NCI-H526 treated with DMSO at 0.1 percent for 48 hours (cell line): ENCODE data around the gene DIP2B.
A peak's percentile ranks its signal among the peaks of the same experiment; 100 is the strongest.

Source experiments
- DNase-seq: peaks from one replicate; lab custom pipeline; 2025; lab: John Stamatoyannopoulos, UW

DIP2B gene

DNA sequence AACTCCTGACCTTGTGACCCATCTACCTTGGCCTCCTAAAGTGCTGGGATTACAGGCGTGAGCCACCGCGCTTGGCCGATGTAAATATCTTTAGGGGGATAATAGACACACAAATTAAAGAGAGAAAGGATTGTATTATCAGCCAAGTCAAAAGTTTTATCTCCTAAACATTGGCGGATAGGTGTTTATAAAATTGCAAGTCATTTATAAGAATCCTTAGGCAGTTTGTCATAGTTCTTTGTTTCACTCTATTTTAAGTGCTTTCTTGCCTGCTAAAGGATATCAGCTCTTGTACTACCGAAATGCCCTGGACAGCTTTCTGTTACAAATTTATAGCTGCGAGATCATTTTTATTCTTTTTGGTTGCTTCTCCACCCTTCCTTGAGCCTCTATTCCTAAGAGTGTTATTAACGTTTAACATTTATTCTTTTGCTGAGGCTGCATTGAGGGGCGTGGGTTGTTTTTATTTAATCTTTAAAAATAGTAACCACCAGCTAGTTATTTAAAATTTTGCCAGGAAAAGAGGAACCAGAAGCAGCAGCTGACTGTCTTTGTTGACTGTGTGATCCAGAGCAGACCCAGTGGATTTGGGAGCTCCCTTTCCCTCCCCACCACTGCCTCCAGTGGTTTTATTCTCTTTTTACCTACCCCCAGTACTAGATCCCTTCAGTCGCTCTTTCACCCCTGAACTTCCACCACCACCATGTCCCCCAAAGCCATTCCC, 106.4 kb downstream of the DIP2B start:
- DNase-seq = no peak

DNA sequence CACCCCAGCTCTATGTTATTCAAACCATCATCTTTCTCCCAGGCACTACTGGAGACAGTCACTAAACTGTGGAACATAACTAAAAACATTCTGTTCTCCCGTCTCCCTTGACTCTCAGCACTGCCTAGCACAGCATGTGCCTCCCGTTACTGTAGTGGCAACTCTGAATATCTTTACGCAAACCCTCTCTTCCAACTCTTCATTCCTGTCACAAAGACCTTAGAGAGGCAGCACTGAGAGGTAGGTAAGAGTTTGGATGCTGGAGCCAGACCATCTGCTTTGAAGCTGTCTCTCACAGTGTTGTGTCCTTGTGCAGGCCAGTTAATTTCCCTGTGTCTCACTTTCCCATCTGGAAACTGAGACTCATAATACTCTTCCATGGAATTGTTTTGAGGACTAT, 108.1 kb downstream of the DIP2B start:
- DNase-seq = no peak

DNA sequence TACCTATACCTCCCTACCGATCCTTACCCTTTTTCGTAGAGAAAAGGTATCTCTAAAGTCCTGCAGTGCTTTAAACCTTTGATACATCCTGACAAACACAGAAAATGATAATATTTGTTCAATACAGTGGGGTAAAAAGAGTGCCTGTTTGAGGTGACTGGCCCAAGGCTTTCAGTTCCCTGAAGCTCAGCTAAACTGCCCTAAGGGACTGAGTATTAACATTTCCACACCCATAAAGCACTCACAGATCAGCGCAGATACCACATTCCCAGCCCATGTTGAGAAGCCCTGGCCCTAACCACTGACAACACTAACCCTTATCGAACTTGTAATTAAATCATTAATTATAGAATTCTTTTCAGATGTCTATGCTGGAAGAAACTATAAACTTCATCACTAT, 108.7 kb downstream of the DIP2B start:
- DNase-seq = no peak

DNA sequence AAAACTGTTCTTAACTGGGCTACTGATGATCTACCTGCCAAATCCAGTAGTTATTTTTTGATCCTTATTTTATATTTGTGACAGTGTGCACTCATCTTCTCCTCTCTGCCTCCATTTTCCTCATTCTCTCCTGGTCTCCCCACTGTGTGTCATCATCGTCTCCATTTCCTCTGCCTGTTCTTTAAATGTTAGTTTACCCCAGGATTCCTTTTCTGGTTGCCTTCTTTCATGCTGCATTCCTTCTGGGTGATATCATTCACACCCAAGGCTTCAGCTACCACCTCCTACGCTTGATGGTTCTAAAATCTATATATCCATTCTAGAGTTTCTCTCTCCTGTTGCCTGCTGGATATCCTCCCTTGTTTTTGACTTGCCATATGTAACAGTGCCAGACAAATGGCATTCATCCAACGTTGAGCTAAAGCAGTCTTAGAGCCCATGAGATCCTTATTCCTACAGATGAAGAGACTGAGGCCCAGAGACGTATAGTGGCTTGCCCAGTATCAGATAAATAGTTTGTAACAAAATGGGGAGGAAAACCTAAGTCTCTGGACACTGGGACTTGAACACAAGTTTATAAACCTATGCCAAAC, 109.5 kb downstream of the DIP2B start:
- no peak for DNase-seq

DNA sequence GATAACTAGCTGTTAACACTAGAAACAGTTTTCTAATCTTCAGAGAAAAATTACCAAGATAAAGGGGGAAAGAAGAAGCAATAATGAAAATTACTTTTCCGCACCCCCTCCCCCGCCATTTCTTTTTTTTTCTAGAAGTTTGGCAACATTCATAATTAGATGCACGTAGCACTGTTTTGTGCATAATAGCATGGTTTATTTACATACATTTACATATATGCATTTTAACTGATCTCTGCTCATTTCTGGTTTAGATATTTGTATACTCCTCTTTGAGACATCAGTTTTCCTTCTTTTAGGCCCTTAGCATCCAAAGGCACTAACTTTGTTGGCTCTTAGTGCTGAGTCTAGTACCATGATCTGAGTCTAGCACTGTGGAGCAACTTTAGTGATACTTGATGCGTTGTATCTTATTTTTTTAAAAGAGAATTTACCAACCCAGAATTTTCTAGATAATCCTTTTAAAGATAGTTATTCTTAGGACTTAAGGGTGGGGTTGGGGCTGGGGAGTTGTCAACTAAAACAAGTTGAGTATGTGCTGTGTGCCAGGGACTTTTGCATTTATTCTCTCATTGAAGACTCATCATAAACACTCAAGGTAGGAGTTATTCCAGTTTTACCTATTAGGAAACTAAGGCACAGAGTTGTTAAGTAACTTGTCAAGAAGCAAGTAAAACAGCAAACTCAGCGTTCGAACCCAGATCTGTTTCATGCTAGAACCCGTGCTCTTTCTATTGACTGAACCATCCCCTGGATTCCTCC, 110.5 kb downstream of the DIP2B start:
- no peak for DNase-seq

DNA sequence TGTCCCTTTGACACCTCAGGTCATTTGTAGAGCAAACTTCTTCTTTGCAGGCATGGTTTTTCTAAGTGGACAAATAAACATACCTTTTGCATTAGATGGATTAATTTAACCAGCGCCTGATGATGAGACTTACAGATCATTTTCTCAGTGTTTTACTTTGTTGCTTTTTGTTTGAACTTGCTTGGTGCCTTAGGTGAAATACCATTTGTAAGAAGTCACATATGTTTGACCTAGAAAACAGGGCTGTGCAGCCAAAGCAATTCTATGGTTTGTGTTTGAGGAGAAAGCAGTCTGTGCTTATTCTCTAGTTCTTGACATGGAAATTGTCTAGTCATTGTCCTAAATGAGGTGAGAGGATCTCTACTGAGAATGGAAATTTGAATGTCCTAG, 111.1 kb downstream of the DIP2B start:
- no peak for DNase-seq

DNA sequence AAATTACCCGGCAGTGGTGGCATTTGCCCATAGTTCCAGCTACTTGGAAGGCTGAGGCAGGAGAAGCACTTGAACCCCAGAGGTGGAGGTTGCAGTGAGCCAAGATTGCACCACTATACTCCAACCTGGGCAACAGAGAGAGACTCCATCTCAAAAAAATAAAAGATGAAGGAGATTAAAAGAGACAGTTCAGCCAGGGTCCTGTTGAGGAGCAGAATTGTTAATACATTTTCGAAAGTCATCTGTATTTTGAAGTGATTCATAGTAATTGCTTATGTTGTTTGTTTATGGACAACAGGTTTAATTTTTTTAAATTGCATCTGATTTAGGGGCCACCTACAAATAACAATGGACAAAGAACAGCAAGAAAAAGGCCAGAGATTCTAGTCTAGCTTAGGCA, 112.9 kb downstream of the DIP2B start:
- DNase-seq = no peak

DNA sequence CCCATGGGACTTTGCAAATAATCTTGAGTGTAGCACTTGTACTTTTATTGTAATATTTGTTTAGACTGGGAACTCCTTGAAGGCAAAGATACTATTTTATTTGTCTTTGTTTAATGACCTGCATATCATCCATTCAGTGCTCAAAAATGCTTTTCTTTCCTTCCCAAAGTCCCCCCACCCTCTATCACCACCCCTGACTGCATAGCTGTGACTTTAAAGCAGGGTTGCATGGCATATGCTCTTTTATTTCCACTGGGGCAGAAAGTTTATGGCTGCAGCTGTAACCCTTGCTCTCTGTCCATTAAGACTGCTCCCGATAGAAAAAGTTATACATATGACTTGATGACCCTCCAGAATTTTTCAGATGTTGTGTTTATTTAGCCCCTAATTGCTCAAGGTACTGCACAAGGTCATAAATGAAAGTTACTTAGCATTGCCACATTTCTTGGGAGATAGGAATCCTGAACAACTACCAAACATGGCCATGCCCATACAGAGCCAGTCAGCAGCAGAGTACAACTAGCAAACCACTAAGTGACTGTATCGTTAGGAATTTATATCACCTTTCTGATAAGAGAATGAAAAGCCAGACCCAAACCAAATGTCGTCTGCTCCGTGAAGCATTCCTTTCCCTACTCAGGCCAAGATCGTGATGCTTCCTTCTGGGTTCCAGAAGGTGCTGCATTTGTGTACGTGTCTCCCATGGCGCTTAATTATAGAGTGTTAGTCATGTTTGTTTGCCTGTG, 114.3 kb downstream of the DIP2B start:
- no peak for DNase-seq

DNA sequence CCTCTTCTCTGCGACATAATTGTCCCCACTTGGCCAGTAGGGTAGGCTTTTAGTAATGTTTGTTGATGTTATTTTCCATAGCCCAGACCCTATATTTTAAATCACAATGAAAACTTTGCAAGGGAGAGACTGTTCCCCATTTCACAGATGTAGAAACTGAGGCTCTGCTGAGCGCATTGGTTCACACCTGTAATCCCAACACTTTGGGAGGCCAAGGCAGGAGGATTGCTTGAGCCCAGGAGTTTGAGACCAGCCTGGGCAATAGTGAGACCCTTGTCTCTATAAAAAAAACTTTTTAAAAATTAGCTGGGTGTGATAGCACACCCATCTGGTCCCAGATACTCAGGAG, 114.8 kb downstream of the DIP2B start:
- DNase-seq = no peak

DNA sequence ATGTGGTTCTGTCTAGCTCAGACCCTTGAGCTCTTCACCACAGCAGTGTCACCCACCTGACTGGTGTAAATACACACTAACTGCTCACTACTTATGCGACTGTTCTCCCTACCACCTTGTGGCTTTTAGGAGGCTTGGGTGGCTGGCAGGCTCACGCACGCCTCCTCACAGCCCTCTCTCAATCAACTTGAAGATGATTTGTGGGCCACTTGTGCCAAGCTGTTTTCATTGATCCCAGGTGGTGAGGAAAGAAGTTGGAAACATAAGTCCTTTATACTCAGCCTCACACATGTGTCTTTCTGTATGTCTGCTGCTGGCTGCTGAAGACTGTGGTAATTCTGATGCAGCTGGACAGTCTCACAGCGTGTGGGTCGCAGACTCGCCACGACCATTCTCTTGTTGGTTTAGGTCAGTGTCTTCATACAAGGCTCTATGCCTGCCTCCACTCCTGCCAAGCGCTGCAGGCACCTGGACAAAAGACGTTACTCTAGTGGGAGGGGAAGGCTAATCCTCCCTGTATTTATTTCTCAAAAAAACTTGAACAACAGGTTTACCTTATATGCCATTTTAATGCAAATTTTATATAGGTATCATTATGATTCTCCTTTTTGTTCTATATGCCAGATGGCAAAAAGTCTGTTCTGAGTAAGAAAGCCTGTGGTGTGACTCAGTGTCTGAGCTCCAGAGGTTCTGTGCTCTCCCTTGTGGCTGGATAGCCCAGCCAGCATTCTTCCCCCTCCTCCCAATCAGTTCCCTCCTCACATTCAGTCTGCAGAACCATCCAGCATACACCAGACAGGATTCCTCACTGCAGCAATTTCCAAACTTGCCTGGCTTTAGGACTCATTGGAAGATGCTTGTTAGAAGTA, 115.6 kb downstream of the DIP2B start:
- DNase-seq = peak; percentile 26

DNA sequence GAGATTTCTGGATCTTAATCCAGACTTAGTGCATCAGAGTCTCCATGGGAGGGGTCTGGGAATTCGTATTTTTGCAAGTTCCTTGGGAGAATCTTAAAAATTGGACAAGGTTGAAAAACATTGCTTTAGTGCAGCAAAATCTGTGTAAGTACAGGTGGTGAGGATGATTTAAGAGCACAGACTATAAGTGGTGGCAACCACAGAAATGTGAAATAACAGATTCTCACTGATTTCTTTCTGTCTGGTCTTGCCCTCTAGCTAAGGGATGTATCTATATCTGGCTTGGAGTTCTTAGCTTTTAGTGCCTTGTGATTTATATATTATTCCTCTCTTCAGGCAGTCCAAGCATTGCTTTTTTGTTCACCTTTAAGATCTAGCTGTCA, 116.2 kb downstream of the DIP2B start:
- no peak for DNase-seq

DNA sequence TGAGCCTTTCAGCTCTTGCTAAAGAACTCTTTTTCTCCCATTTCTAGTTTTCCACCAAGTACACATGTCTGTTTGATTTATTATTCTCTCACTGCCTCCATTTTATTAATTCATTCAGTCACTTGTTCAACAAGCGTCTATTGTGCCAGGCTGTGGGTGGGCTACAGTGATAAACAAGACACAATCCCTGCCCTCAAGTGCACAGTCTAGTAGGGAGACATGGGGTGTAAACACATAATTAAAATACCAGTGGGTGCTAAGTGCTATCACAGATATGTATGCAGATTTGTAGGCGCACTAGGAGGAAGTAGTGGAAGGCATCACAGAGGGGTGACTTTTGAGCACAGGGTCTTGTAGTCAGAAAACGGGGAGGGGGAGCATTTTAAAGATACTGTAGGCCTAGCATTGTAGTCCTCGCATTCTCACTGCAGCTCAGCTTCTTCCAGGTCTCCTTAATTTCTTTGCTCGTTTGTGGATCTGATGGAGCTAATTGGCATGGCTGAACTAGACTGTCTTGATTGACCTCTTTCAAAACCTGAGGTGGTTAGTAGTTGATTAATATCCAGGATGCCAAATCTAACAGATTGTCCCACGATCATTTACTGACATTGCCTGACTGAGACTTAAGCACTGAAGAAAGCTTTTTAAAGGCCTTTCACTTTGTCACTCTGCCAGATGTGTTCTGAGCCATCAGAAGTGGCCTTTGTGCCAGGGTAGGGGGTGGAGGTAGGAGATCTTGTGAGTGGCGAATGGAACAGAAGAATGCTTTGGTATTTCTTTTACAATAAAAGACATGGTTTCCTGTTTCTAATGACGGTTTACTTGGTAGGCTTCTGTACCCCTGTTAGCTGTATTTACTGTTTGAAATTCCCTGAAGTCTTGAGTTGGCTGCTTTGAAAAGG, 116.9 kb downstream of the DIP2B start:
- DNase-seq = no peak

DNA sequence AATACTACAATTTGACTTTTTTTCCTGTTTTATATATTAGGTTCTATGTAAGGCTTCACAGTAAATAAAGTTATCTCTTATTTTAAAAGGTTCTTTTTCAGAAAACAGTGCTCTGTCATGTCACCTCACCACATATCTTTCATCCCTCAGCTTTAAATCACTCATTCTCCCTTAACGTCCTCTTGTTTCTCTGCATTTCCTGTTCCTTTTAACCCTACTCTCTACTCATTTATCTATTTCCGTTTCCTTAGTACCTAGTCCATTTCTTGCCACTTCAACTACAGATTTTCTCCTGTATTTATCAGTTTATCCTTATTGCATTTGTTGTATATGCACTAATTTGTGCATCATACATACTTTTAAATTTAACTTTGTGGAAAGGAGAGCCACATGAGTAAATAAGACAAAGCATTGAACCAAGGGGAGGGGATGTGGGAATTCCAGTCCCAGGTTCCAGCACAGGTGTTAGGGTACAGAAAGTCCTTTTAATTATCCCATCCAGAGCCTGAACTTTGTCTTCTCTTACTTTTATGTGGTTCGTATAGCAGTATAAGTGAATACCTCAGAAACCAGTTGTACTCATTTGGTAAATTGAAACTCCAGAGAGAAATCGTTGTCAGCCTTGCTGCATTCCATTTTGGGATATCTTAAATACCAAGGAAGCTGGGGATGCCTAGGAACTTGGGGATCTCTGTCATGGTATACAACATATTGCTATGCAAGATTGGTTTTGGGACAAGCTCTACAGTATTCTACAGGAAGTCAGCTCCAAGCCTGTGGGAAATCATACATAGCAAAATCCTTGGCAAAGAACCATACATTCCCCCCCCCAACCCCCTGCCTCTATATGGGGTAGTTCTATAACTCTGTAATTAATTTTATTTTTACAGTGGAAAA, 120.5 kb downstream of the DIP2B start:
- DNase-seq = no peak

DNA sequence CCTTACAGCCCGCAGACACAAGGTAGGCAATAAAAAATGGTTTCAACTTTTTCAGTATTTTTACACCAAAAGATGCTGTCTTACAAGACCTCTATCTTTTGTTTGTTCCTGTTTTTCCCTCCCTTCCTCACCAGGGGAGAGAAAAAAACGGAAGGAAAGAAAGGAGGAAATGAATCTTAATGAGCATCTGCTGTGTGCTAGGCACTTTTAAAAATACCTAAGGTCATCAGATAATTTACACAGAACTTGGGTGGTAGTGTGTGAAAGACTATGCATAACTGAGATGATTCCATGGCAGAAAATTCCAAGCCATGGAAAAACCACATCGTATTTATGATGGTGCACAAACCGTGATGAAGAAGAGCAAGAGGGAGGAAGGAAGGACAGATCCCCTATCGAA, 121.2 kb downstream of the DIP2B start:
- DNase-seq = no peak

DNA sequence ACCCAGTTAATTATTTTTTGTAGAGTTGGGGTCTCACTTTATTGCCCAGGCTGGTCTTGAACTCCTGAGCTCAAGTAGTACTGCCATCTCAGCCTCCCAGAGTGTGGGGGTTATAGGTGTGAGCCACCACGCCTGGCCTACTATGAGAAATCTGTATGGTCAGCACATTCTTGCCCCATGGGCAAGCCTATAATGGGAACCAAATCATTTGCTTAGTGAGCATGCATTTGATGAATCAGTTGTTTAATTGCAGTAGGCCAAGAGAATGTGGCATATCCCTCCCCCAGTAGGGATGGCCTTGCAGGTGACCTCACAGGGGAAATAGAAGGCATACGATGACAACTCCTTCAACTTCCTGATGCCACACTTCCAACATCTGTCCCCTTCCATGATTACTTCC, 122.7 kb downstream of the DIP2B start:
- no peak for DNase-seq

DNA sequence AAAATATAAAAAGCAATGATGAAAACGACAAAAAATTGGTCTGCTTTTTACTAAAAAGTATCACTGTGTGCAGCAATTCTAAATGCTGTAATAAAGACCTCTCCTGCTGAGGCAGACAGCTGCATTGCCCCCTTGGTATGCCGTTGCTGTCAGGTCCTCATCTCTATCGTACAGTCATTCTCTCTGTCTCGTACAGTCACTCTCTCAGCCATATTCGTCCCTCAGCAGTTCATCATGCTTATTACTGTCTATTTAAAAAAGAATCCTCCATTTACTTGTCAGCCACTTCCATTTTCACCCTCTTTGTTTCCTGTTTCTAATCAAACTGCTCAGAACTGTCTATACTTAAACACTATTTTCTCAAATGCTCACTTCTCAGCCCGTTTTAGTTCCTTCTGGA, 123.6 kb downstream of the DIP2B start:
- no peak for DNase-seq

DNA sequence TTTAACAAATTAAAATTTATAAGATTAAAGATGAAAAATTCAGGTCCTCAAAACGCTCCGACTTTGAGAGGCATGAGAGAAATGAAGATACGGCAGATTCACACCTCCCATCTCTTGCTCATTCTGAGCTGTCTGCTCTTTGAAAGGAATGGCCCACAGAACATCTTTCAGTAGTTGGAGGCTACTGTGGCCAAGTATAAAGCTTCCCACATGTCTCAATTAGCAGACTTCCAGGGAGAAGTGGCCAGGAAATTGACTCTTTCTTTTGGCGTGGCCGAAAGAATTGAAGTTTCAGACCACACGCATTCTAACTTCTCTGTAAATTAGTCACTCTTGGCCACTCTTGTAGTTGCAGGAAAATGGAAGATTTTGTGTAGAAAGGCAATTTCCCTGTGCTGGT, 129.2 kb downstream of the DIP2B start:
- DNase-seq = no peak

DNA sequence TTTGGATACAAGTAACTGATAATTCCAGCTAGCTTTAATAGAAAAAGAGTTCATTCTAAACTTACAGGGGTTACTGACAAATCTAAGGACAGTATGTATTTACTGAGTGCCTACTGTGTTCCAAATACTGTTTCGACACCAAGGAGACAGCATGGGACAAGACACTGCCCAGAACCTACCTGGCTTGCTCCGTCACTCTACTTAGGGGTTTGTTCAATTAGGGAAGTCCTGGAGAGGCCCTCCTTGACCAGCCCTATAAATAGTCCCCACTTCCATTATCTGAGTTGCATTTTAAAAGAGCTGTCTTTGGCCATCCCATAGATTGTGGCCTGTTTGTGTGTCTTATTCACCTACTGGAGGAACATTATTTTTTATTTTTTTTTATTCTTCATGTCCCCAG, 129.6 kb downstream of the DIP2B start:
- DNase-seq = no peak

DNA sequence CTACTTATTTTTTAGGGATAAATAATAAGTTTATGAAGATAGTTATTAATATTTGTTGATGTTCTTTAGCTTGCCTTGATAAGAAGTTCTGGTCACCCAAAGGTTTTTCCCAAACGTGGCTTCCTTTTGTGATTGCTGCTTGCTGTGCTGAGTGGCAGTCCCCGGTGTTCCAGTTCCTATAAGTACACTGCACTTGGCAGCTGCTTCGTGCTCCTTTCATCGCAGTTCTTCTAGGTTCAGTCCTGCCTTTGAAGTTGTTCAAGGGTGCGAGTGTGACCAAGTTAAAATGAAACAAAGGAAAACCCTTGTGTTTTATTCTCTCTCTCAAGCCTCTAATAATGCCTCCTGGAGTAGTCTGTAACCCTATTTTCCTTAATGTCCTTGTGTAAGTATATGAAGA, 130.6 kb downstream of the DIP2B start:
- peak; percentile 88 for DNase-seq

DNA sequence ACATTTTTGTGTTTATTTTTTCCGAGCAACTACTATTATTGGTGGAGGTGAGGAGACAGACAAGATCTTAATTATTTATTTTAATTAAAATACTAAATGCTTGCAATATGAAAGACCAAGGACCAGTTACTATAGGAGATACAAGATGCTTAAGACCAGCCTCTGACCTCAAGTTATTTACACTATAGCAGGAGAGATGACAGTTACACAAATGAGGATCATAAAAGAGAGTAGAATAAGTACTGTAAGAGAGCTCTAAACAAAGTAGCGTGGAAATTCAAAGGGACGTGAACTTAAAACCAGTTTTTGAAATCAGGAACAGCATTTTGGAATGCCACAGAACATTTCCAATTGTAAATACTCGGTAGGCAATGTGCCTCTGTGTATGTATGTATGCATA, 131.1 kb downstream of the DIP2B start:
- DNase-seq = peak; percentile 95
